SK-N-SH treated with all-trans-retinoic acid at 6 μM for 48 hours (cell line): Measurements from ENCODE around the gene LRP2.

Source experiments
- ATAC-seq: fragments of 200-7000 bp; cut with Tn5 transposase; 3 replicates; pipeline ENCODE4 v1.9.1; 2020; ENCODE audit warnings: mild to moderate bottlenecking, moderate library complexity
- ARNTL ChIP-seq: fragments of 450-650 bp; formaldehyde crosslinking; IDR thresholded peaks from 2 replicates; pipeline ENCODE4 v1.5.0; 2020; ENCODE audit warnings: low read depth, mild to moderate bottlenecking, moderate library complexity, borderline replicate concordance
- BACH2 ChIP-seq: fragments of 250-450 bp; sonication (Bioruptor Pico); IDR thresholded peaks from 2 replicates; pipeline ENCODE4 v1.9.0; 2021; ENCODE audit warnings: mild to moderate bottlenecking, borderline replicate concordance
- CREB5 ChIP-seq: fragments of 250-450 bp; sonication (Bioruptor Pico); IDR thresholded peaks from 2 replicates; pipeline ENCODE4 v1.5.1; 2020; ENCODE audit warnings: low read depth, mild to moderate bottlenecking, moderate library complexity
- CSDC2 ChIP-seq: fragments of 250-450 bp; sonication (Bioruptor Pico); IDR thresholded peaks from 2 replicates; pipeline ENCODE4 v1.5.0; 2020; ENCODE audit warnings: mild to moderate bottlenecking, moderate library complexity
- ESRRG ChIP-seq: fragments of 250-450 bp; sonication (Bioruptor Pico); IDR thresholded peaks from 2 replicates; pipeline ENCODE4 v1.6.1; 2021; ENCODE audit warnings: mild to moderate bottlenecking
- ISL1 ChIP-seq: fragments of 250-450 bp; sonication (Bioruptor Pico); IDR thresholded peaks from 2 replicates; pipeline ENCODE4 v2.1.2; 2022; ENCODE audit warnings: mild to moderate bottlenecking, moderate library complexity
- OSR1 ChIP-seq: fragments of 250-450 bp; sonication (Bioruptor Pico); IDR thresholded peaks from 2 replicates; pipeline ENCODE4 v1.8.0; 2022; ENCODE audit warnings: moderate library complexity, mild to moderate bottlenecking, inconsistent platforms
- PPARA ChIP-seq: fragments of 250-450 bp; sonication (Bioruptor Pico); IDR thresholded peaks from 2 replicates; pipeline ENCODE4 v1.5.0; 2020; ENCODE audit warnings: mild to moderate bottlenecking, borderline replicate concordance
- SNAI2 ChIP-seq: fragments of 250-450 bp; sonication (Bioruptor Pico); IDR thresholded peaks from 2 replicates; pipeline ENCODE4 v1.5.0; 2020; ENCODE audit warnings: mild to moderate bottlenecking, moderate library complexity
- TCF4 ChIP-seq: fragments of 250-450 bp; sonication (Bioruptor Pico); IDR thresholded peaks from 2 replicates; pipeline ENCODE4 v1.8.0; 2021; ENCODE audit warnings: mild to moderate bottlenecking, moderate library complexity, borderline replicate concordance
- TSHZ2 ChIP-seq: fragments of 250-450 bp; sonication (Bioruptor Pico); IDR thresholded peaks from 2 replicates; pipeline ENCODE4 v1.5.0; 2020; ENCODE audit warnings: mild to moderate bottlenecking, moderate library complexity
- ZC3H10 ChIP-seq: fragments of 250-450 bp; sonication (Bioruptor Pico); IDR thresholded peaks from 2 replicates; pipeline ENCODE4 v1.5.1; 2021; ENCODE audit warnings: mild to moderate bottlenecking, moderate library complexity
- ZFP3 ChIP-seq: fragments of 250-450 bp; sonication (Bioruptor Pico); IDR thresholded peaks from 2 replicates; pipeline ENCODE4 v1.5.0; 2020; ENCODE audit warnings: mild to moderate bottlenecking, moderate library complexity
- ZNF70 ChIP-seq: fragments of 450-650 bp; formaldehyde crosslinking; IDR thresholded peaks from 2 replicates; pipeline ENCODE4 v1.5.0; 2020; ENCODE audit warnings: mild to moderate bottlenecking, moderate library complexity
- TF ChIP-seq, protein P1 (sequence below): fragments of 250-450 bp; sonication (Bioruptor Pico); IDR thresholded peaks from 2 replicates; pipeline ENCODE4 v1.8.0; 2020; ENCODE audit warnings: mild to moderate bottlenecking, moderate library complexity, borderline replicate concordance
- TF ChIP-seq, protein P2 (sequence below): fragments of 250-450 bp; sonication (Bioruptor Pico); IDR thresholded peaks from 2 replicates; pipeline ENCODE4 v1.5.1; 2021; ENCODE audit warnings: mild to moderate bottlenecking, moderate library complexity

Gene LRP2

DNA sequence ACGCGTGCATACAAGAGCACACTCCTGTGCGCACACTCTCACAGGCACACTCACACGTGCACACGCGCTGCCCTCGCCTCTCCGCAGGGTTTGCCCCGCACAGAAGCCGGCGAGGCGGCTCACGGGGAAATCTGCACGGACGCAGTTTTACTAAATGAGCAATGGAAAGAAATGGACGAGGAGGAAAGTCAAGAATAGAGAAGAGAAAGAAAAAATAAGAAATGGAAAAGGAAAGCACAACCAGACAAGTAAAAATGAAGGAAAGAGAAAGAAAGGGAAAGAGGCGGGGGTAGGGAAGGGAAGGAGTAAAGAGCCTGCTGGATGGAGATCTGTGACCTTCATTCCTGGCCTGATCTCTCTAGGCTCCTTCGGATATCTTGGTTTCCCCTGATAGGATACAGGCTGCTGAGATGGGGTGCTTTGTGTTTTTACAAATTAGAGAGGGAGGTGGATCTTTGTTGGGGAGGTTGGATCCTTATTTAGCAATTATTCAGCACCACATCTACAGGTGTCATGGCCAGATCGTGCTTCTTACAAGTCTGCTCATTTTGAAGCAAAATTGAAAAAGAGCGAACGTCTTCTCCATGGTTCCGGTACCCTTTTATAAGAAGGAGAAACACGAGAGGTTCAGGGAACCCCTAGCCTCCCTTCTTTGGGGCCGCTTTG is 693 bp upstream of the LRP2 start:
- TF ChIP-seq TSHZ2 = no peak
- TF ChIP-seq ESRRG = no peak
- TF ChIP-seq, protein P1, sequence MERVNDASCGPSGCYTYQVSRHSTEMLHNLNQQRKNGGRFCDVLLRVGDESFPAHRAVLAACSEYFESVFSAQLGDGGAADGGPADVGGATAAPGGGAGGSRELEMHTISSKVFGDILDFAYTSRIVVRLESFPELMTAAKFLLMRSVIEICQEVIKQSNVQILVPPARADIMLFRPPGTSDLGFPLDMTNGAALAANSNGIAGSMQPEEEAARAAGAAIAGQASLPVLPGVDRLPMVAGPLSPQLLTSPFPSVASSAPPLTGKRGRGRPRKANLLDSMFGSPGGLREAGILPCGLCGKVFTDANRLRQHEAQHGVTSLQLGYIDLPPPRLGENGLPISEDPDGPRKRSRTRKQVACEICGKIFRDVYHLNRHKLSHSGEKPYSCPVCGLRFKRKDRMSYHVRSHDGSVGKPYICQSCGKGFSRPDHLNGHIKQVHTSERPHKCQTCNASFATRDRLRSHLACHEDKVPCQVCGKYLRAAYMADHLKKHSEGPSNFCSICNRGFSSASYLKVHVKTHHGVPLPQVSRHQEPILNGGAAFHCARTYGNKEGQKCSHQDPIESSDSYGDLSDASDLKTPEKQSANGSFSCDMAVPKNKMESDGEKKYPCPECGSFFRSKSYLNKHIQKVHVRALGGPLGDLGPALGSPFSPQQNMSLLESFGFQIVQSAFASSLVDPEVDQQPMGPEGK (CRISPR knock-in tag) = no peak
- TF ChIP-seq CSDC2 (CRISPR knock-in tag) = no peak
- TF ChIP-seq CREB5 (CRISPR knock-in tag) = no peak
- no peak for TF ChIP-seq PPARA (CRISPR knock-in tag)
- TF ChIP-seq, protein P2, sequence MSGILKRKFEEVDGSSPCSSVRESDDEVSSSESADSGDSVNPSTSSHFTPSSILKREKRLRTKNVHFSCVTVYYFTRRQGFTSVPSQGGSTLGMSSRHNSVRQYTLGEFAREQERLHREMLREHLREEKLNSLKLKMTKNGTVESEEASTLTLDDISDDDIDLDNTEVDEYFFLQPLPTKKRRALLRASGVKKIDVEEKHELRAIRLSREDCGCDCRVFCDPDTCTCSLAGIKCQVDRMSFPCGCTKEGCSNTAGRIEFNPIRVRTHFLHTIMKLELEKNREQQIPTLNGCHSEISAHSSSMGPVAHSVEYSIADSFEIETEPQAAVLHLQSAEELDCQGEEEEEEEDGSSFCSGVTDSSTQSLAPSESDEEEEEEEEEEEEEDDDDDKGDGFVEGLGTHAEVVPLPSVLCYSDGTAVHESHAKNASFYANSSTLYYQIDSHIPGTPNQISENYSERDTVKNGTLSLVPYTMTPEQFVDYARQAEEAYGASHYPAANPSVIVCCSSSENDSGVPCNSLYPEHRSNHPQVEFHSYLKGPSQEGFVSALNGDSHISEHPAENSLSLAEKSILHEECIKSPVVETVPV = no peak
- TF ChIP-seq TCF4 (CRISPR knock-in tag) = no peak
- TF ChIP-seq OSR1 (CRISPR knock-in tag) = no peak
- ATAC-seq = peak; percentile 21; the same call in 2 of the 3 replicates

GRCh38 chr2:169361706-169362117 is 622 bp downstream of the LRP2 start:
- peak; percentile 62 for ATAC-seq
- TF ChIP-seq, protein P1 (CRISPR knock-in tag) = no peak
- TF ChIP-seq ZC3H10 (CRISPR knock-in tag) = no peak
- no peak for TF ChIP-seq CREB5 (CRISPR knock-in tag)
- no peak for TF ChIP-seq SNAI2 (CRISPR knock-in tag)
- TF ChIP-seq ZFP3 (CRISPR knock-in tag) = no peak
- TF ChIP-seq TSHZ2 = no peak
- TF ChIP-seq PPARA (CRISPR knock-in tag) = no peak
- TF ChIP-seq ISL1 = no peak
- no peak for TF ChIP-seq ZNF70
- TF ChIP-seq ESRRG = no peak
- no peak for TF ChIP-seq TCF4 (CRISPR knock-in tag)
- TF ChIP-seq, protein P2 = no peak
- TF ChIP-seq ARNTL (CRISPR knock-in tag) = no peak
- TF ChIP-seq BACH2 (CRISPR knock-in tag) = no peak
- TF ChIP-seq CSDC2 (CRISPR knock-in tag) = no peak
